GM19438 (cell line): Measurements from ENCODE around the gene GPHA2.
A peak's percentile ranks its signal among the peaks of the same experiment; 100 is the strongest.
"Not testable (repeated sequence)": the region's sequence is repeated elsewhere in the genome, so short reads cannot be mapped to it uniquely, and the experiment has no call there.

Experiments
- ATAC-seq: cut with Tn5 transposase; IDR thresholded peaks from one replicate; pipeline ENCODE4 v1.9.1; 2021; ENCODE audit warnings: low read depth; ENCODE audit not compliant: unreplicated experiment

Gene GPHA2, protein sequence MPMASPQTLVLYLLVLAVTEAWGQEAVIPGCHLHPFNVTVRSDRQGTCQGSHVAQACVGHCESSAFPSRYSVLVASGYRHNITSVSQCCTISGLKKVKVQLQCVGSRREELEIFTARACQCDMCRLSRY

DNA sequence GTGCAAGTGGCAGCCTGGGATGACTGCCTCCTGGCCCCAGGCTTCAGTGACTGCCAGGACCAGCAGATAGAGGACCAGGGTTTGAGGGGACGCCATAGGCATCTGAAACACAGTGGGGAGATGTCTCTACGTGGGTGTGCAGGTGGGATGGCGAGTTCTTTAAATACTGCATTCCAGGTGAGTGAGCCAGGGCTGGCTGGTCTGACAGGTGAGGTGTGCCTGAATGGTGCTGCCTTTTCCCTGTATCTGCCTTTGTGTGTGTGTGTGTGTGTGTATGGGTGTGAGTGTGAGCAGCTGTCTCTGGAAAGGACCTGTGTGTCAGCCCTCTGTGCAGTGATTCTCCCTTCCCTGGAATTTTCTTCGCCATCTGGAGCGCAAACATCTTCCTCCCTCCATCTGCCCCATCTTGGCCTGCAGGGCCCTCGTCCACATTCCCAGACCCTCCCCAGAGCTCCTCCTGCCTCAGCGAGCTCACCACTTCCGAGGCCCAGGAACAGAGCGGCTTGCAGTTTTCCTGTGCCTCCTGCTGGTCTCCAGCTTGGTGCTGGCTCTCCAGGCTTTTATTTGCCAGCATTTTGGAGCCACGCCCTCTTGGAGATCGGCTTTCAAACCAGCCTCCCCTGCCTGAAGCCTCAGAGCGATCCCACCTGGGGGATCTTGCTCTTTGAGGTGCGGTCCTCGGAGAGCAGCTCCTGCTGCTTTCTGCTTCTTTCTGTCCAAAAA lies at the start of gene GPHA2:
GPHA2 (minus strand) TSS at position 535 of the 723 bp plus-strand sequence; CDS start at position 102, 433 bp downstream.
- no peak for ATAC-seq

GRCh38 chr11:64983339-64983738 lies 47.6 kb upstream of the GPHA2 start:
- not testable (repeated sequence) for ATAC-seq

DNA sequence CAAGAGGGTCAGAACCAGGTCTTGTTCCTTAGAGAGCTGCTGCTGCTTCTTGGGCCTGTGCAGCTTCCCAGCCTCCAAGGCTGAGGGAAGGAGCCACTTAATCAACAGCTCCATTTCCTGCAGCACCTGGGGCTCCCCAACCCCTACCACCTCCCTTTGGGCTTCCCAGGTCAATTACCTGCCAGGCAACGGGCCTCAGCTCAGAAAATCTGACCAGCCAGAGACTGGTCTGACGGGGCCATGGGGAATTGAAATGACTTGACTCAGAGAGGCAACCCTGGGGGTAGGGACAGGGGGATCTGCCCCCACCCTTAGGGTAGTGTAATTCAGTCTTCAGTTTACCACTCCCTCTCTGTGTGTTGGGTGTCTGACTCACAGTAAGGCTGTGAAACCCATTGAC lies 41.0 kb upstream of the GPHA2 start:
- ATAC-seq = no peak

GRCh38 chr11:64974124-64974523 lies 38.4 kb upstream of the GPHA2 start:
- no peak for ATAC-seq

DNA sequence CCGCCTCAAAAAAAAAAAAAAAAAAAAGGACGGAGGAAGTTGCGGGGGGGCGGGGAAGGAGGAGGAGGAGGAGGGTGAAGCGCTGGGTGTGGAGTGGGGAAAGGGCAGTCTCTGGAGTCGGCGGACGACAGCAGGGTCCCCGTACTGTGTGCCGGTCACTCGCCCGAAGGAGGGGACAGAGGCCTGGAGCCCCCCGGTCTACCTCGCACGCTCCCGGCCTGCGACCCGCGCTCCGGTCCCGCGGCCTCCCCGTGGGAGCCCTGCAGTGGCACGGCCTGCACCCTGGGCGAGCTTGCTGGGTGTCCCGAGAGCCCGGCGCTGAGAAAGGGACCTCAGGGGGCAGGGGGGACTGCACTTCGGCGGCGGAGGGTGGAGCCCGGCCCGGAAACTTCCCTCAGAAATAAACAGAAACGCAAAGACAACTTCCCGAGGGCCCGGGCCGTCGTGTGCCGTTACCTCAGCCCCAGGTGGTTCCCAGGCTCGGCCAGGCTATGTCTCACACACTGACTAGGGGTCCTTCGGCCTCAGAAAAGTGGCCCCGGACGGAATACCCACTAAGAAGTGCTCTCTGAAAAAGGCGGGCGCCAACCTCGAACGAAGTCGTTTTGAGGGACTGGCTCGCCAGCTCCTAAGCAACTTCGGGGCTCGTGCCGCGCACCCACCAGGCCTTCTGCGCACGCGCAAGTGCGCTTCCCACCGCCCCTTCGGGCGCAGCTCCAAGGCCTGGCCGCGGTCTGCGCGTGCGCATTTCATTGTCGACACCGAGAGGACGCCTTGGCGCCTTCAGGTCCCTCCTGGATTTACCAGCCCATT lies 35.9 kb upstream of the GPHA2 start, which contains the start of gene MAJIN:
MAJIN (minus strand) TSS at position 688 of the 813 bp plus-strand sequence. CDS start 12,703 bp downstream, outside the sequence.
- ATAC-seq = peak; percentile 72

DNA sequence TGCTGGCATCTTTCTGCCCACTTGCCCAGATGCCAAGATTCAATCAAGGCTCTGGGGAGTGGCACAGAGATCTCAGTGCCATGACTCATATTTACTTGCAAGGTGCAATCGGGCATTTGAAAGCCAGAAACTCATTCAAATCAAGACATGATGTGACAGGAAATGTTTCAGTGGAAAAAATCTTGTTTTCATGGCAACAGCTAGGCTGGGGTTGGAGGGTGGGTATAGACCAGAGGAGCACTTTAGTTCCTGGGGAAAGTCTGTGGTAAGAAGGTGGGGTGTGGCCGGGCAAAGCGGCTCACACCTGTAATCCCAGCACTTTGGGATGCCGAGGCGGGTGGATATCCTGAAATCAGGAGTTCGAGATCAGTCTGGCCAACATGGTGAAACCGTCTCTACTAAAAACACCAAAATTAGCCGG lies 35.0 kb upstream of the GPHA2 start:
- ATAC-seq = no peak

DNA sequence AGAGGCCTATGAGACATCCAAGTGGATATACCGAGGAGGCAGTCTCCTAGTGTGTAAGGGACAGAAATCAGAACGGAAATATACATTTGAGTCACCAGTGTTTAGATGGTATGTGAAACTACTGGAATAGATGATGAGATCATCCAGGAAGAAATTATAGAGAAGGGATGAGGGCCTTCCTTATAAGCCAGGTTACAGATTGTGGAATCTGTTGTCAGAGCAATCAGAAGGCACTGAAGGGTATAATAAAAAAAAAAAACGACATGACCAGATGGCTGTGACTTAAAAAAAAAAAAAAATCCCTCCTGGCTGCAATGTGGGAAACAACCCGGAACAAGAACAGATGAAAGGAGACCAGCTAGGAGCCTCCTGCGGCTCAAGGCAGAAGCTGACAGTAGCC lies 33.5 kb upstream of the GPHA2 start:
- no peak for ATAC-seq

GRCh38 chr11:64967375-64967774 lies 31.7 kb upstream of the GPHA2 start:
- no peak for ATAC-seq

GRCh38 chr11:64963072-64963631 lies 27.5 kb upstream of the GPHA2 start:
- ATAC-seq = no peak

DNA sequence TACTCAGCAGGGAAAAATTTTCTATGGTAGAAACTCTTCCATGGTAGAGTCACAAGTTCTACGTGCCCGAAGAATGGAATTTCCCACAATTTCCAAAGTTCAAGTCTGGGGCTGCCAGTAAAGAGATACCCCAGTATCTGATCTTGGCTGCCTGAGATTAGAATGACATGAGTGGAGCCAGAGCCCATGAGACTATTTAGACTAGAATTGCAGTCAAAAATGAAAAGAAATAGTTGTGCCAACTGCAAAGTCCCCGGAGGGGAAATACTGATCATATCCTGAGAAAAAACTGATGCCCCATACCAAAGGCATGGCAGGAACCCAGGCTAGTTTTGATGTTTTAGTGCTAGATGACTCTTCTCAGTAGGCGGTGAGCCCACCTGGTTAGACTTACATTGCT lies 25.0 kb upstream of the GPHA2 start:
- ATAC-seq = no peak

- no peak for ATAC-seq
Observed at GRCh38 chr11:64959498-64959897, 23.8 kb upstream of the GPHA2 start.

DNA sequence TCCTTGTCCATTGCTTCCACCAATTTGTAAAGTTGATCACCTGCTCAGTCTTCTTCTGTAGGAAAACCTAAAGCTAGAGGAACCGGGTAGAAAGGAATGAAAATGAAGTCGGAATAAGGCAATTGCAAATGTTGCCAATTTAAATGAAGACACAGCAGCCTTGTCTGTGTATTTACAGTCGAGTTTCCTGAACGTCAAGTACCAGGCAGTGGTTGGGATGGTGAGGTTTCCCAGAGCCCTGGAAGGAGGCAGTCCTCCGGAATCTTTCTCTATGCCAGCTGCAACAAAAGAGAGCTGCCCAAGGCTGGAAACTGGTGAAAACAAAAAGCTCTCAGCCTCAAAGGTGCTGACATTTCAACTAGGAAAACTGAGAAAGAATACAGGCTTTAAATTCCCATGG lies 18.5 kb upstream of the GPHA2 start:
- no peak for ATAC-seq

GRCh38 chr11:64951529-64951928 lies 15.8 kb upstream of the GPHA2 start:
- ATAC-seq = no peak

- ATAC-seq = no peak
Observed at GRCh38 chr11:64947208-64947814, 11.6 kb upstream of the GPHA2 start.

GRCh38 chr11:64936539-64936938 lies 846 bp upstream of the GPHA2 start:
- no peak for ATAC-seq

GRCh38 chr11:64934682-64935358 lies 873 bp downstream of the GPHA2 start:
- no peak for ATAC-seq

DNA sequence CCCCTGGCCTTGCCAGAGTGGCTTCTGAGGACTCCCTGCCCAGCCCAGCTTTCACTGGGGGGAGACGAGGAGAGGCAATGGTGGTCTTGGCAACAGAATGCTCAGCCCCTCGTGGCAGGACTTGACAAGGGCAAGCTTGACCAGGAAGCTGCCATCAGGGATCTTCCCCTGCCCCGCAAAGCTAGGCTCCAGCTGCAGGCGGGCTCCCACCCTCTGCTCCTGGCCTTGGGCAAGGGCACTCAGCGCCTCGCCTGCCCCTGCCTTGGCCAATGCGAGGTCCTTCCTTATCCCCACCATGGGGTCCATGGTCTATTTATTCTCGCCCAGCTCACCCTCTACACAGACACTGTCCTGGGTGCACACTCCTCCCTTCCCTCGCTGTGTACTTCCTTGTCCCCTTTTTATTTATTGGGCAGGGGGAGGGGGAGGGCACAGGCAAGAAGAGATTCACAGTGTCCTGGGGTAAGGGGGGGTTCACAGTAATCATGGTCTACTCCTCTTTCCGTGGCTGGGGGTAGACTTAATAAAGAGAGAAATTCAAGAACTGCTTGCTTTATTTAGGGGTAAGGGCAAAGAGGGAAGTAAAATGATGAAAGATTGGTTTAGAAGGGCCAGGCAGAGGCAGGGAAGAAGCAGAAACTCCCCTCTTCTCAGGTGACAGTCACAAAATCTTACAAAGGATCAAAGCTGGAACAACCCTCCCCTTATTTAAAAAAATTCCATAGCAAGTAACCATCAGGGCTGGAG lies 1.6 kb downstream of the GPHA2 start:
- ATAC-seq = no peak

DNA sequence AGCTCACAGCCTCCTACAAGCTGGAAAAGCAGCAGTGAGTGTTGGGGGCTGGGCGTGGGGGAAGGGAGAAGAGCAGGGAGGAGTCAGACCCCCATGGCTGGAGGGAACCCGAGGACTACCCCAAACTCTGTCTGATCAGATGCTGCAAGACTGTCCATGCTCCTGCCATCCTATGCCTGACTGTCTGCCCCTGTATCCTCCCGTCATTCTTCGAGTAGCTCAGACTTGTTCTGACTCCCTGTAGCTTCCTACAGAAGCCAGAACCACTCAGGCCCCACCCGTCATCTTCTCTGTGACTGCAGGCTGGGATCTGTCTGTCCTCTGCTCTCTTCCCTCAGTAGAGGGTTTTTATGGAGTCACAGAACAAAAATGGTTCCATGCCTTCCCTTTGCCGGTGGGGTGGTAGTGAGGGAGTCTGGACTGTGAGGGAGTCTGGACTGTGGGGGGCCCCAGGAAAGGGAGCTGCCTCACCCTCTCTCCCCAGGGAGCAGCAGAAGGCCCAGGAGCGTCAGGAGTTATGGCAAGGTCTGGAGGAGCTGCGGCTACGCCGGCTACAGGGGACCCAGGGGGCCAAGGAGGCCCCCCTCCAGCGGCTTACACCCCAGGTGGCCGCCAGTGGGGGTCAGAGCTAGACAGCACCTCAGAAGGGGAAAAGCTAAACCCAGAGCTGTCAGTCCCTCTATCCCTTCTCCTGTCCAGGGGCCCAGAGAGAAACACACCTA lies 2.3 kb downstream of the GPHA2 start:
- no peak for ATAC-seq

GRCh38 chr11:64932324-64932723 lies 3.4 kb downstream of the GPHA2 start:
- ATAC-seq = no peak
